ENCODE results near the gene SRSF1.

SRSF1 gene

GRCh38 chr17:57986841-57987580 is 20.0 kb downstream of the SRSF1 start:
- TF ChIP-seq REST (IDR thresholded peaks at IDR 0.05; ENCODE audit: insufficient read depth in 1 of 2, low read depth in 2 of 2, low read length in 2 of 2) (peak; percentile 16 to 65; a peak in 1 of 4 replicates), FOXP2 (optimal IDR thresholded peaks at IDR 0.05; ENCODE audit: borderline replicate concordance, extremely low read depth, extremely low read length, insufficient read depth) (no peak), SIN3A (IDR thresholded peaks at IDR 0.05; ENCODE audit: borderline replicate concordance, insufficient read depth, low read length) (0 out of 2 replicates have a peak, but pooled peaks have one; percentile 34)

GRCh38 chr17:57985675-57985974 is 21.4 kb downstream of the SRSF1 start:
- TF ChIP-seq FOXP2 (optimal IDR thresholded peaks at IDR 0.05; ENCODE audit: borderline replicate concordance, extremely low read depth, extremely low read length, insufficient read depth) (no peak), SIN3A (IDR thresholded peaks at IDR 0.05; ENCODE audit: borderline replicate concordance, insufficient read depth, low read length) (no peak), POLR2AphosphoS5 (IDR thresholded peaks at IDR 0.05; ENCODE audit: low read depth, low read length) (no peak), REST (IDR thresholded peaks at IDR 0.05; ENCODE audit: insufficient read depth in 1 of 2, low read depth in 2 of 2, low read length in 2 of 2) (no peak), TAF1 (IDR thresholded peaks at IDR 0.05; ENCODE audit: borderline replicate concordance, insufficient read depth, low read length) (no peak)

- TF ChIP-seq POLR2AphosphoS5 (IDR thresholded peaks at IDR 0.05; ENCODE audit: low read depth, low read length) (no peak), SIN3A (IDR thresholded peaks at IDR 0.05; ENCODE audit: borderline replicate concordance, insufficient read depth, low read length) (no peak), REST (IDR thresholded peaks at IDR 0.05; ENCODE audit: insufficient read depth in 1 of 2, low read depth in 2 of 2, low read length in 2 of 2) (no peak), TAF1 (IDR thresholded peaks at IDR 0.05; ENCODE audit: borderline replicate concordance, insufficient read depth, low read length) (no peak), FOXP2 (optimal IDR thresholded peaks at IDR 0.05; ENCODE audit: borderline replicate concordance, extremely low read depth, extremely low read length, insufficient read depth) (no peak)
Observed at GRCh38 chr17:57984936-57985674, 21.9 kb downstream of the SRSF1 start.

GRCh38 chr17:57984261-57984890 is 22.7 kb downstream of the SRSF1 start:
- TF ChIP-seq FOXP2 (optimal IDR thresholded peaks at IDR 0.05; ENCODE audit: borderline replicate concordance, extremely low read depth, extremely low read length, insufficient read depth) (no peak), TAF1 (IDR thresholded peaks at IDR 0.05; ENCODE audit: borderline replicate concordance, insufficient read depth, low read length) (no peak), POLR2AphosphoS5 (IDR thresholded peaks at IDR 0.05; ENCODE audit: low read depth, low read length) (no peak), SIN3A (IDR thresholded peaks at IDR 0.05; ENCODE audit: borderline replicate concordance, insufficient read depth, low read length) (no peak), REST (IDR thresholded peaks at IDR 0.05; ENCODE audit: insufficient read depth in 1 of 2, low read depth in 2 of 2, low read length in 2 of 2) (no peak)

Data from PFSK-1 (cell line).